ENCODE results near the gene TIGD4. TPM values are rescaled to one million over a fixed set of nuclear protein-coding genes. Genes with fewer than 3 reads are reported as not detected.
A peak's percentile ranks its signal among the peaks of the same experiment; 100 is the strongest.

TIGD4 gene
- total RNA-seq = 1 to 10 TPM; 3.3 to 6.1 TPM
- polyA plus RNA-seq (ENCODE audit: insufficient read length in 2 of 2) = 1 to 10 TPM; 1.8 to 3.1 TPM
- long read RNA-seq, donor 1, partial matches to known transcripts = 0 of 2 reads
- long read RNA-seq, donor 1, other reads (novel, unspliced or antisense) = 0 of 2 reads
- long read RNA-seq, donor 2, partial matches to known transcripts = 0 of 1 reads
- long read RNA-seq, donor 2, other reads (novel, unspliced or antisense) = 0 of 1 reads
- long read RNA-seq, donor 3 = 0 reads
- long read RNA-seq, donor 4 = 0 reads

DNA sequence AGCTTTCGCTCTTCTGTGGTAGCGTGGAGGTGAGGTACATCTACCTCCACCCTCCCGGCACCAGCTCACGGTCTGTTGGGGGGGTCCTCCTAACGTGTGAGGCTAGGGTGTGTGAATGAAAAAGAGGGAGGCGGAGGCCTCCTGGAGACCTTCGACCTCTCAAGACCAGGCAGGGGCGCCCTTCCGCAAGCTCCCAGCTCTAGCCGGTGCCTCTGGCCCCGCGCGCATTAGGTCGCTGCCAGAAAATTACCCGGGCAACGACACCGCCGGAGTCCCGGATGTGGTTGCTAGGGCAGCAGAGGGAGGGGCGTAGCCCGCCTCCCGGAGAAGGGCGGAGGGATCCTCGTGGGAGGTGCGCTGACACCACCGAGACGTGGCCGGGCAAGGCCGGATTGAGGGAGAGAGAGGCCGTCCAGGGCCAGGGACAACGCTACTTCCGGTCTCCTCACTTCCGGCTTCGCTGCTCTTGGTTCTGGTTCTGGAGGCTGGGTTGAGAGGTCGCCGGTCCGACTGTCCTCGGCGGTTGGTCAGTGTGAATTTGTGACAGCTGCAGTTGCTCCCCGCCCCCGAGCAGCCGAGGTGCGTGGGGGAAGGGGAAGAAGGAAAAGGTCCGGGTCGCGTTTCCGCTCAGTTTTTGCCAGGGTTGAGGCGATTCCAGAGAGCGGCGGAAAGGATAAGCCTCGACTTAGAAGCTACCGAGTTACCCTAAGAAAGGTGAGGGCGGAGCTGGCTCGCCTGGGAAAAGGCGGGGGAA lies at the start of gene TIGD4, which contains the start of gene ARFIP1:
TIGD4 (minus strand) TSS at position 218 of the 754 bp plus-strand sequence. CDS start 8,726 bp downstream, outside the sequence.
ARFIP1 (plus strand) TSS at position 442 of the 754 bp plus-strand sequence. CDS start 49,680 bp downstream, outside the sequence.
- WGBS (ENCODE audit: insufficient coverage) = 0% methylated on average over 51 of the region's 55 CpGs

DNA sequence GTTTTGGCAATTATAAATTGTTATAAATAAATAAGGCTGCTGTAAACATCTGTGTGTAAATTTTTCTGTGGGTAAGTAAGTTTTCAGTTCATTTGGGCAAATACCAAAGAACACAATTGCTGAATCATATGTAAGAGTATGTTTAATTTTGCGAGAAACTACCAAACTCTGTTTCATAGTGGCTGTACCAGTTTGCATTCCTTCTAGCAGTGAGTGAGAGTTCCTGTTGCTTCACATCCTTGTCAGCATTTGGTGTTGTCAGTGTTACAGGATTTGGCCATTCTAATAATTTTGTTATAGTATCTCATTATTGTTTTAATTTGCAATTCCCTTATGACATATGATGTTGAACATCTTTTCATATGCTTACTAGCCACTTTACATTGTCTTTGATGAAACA lies 48.6 kb upstream of the TIGD4 start:
- Histone ChIP-seq H3K36me3 (ENCODE audit: control insufficient read depth, insufficient read depth, low read length) (no peaks in the 10 kb centered on the region), H3K4me3 (ENCODE audit: low read depth, low read length) (no peak overlapping the region), H3K27me3 (ENCODE audit: control insufficient read depth, insufficient read depth, low read length) (no peaks in the 10 kb centered on the region), H3K4me1 (ENCODE audit: control insufficient read depth, insufficient read depth, low read length) (no peaks in the 10 kb centered on the region), H3K9me3 (ENCODE audit: control insufficient read depth, insufficient read depth, low read length) (peaks cover 10% of the 10 kb centered on the region), H3K27ac (ENCODE audit: low read depth, low read length) (no peak overlapping the region)
- no CpG with 5 or more reads among the region's 1 CpG for WGBS (ENCODE audit: insufficient coverage)
- DNase-seq (ENCODE audit: low read depth in 4 of 6, low spot score in 6 of 6) = no peak

More for the DNA sequence above, at the start of gene TIGD4, which contains the start of gene ARFIP1:
- H3K4me1 ChIP-seq (ENCODE audit: control insufficient read depth, insufficient read depth, low read length) = peaks cover 12% of the 10 kb centered on the region
- H3K9me3 ChIP-seq (ENCODE audit: control insufficient read depth, insufficient read depth, low read length) = no peaks in the 10 kb centered on the region
- no peaks in the 10 kb centered on the region for H3K36me3 ChIP-seq (ENCODE audit: control insufficient read depth, insufficient read depth, low read length)
- DNase-seq (ENCODE audit: low read depth in 4 of 6, low spot score in 6 of 6) = peak; percentile 91 to 99 (median 95)
- peak within 1 kb of the TSS; percentile 97 for H3K4me3 ChIP-seq (ENCODE audit: low read depth, low read length)
- H3K27me3 ChIP-seq (ENCODE audit: control insufficient read depth, insufficient read depth, low read length) = no peaks in the 10 kb centered on the region
- H3K27ac ChIP-seq (ENCODE audit: low read depth, low read length) = peak within 1 kb of the TSS; percentile 97

DNA sequence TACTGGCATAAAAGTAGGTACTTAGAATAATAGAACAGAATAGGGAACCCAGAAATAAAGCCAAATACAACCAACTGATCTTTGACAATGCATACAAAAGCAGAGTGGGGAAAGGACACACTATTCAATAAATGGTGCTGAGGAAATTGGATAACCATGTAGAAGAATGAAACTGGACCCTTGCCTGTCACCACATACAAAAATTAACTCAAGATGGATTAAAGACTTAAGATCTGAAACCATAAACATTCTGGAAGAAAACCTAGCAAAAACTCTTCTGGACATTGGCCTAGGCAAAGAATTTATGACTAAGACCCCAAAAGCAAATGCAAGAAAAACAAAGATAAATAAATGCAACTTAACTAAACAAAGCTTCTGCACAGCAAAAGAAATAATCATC lies 45.8 kb upstream of the TIGD4 start:
- no peaks in the 10 kb centered on the region for H3K27me3 ChIP-seq (ENCODE audit: control insufficient read depth, insufficient read depth, low read length)
- no peaks in the 10 kb centered on the region for H3K4me1 ChIP-seq (ENCODE audit: control insufficient read depth, insufficient read depth, low read length)
- no peak for DNase-seq (ENCODE audit: low read depth in 4 of 6, low spot score in 6 of 6)
- peaks cover 10% of the 10 kb centered on the region for H3K9me3 ChIP-seq (ENCODE audit: control insufficient read depth, insufficient read depth, low read length)
- no peak overlapping the region for H3K4me3 ChIP-seq (ENCODE audit: low read depth, low read length)
- H3K27ac ChIP-seq (ENCODE audit: low read depth, low read length) = no peak overlapping the region
- H3K36me3 ChIP-seq (ENCODE audit: control insufficient read depth, insufficient read depth, low read length) = no peaks in the 10 kb centered on the region

DNA sequence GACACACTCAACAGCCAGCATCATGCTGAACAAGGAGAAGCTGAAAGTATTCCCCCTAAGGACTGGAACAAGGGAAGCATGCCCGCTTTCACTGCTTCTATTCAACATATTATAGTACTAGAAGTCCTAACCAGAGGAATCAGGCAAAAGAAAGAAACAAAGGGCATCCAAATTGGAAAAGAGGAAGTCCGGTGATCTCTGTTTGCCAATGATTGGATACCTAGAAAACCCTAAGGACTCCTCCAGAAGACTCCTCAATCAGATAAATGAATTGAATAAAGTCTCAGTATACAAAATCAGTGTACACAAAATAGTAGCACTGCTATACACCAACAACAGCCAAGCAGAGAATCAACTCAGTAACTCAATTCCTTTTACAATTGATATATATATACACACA lies 45.0 kb upstream of the TIGD4 start:
- H3K4me1 ChIP-seq (ENCODE audit: control insufficient read depth, insufficient read depth, low read length) = no peaks in the 10 kb centered on the region
- peaks cover 10% of the 10 kb centered on the region for H3K9me3 ChIP-seq (ENCODE audit: control insufficient read depth, insufficient read depth, low read length)
- WGBS (ENCODE audit: insufficient coverage) = no CpG with 5 or more reads among the region's 2 CpGs
- H3K36me3 ChIP-seq (ENCODE audit: control insufficient read depth, insufficient read depth, low read length) = no peaks in the 10 kb centered on the region
- no peak for DNase-seq (ENCODE audit: low read depth in 4 of 6, low spot score in 6 of 6)
- no peaks in the 10 kb centered on the region for H3K27me3 ChIP-seq (ENCODE audit: control insufficient read depth, insufficient read depth, low read length)
- H3K4me3 ChIP-seq (ENCODE audit: low read depth, low read length) = no peak overlapping the region
- no peak overlapping the region for H3K27ac ChIP-seq (ENCODE audit: low read depth, low read length)

DNA sequence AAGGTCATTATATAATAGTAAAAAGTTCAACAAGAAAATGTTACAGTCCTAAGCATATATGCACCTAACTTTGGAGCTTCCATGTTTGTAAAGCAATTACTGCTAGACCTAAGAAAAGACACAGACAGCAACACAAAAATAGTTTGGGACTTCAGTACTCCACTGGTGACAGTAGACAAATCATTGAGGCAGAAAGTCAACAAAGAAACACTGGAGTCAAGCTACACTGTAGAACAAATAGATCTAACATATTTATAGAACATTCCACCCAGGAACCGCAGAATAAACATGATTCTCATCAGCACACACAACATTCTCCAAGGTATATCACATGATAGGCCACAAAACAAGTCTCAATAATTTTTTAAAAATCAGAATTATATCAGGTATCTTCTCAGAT lies 42.8 kb upstream of the TIGD4 start:
- H3K4me1 ChIP-seq (ENCODE audit: control insufficient read depth, insufficient read depth, low read length) = no peaks in the 10 kb centered on the region
- H3K36me3 ChIP-seq (ENCODE audit: control insufficient read depth, insufficient read depth, low read length) = peaks cover 4% of the 10 kb centered on the region
- no peak for DNase-seq (ENCODE audit: low read depth in 4 of 6, low spot score in 6 of 6)
- no peak overlapping the region for H3K27ac ChIP-seq (ENCODE audit: low read depth, low read length)
- 100% methylated on average over 1 of the region's 1 CpG for WGBS (ENCODE audit: insufficient coverage)
- H3K4me3 ChIP-seq (ENCODE audit: low read depth, low read length) = no peak overlapping the region
- no peaks in the 10 kb centered on the region for H3K27me3 ChIP-seq (ENCODE audit: control insufficient read depth, insufficient read depth, low read length)
- peaks cover 3% of the 10 kb centered on the region for H3K9me3 ChIP-seq (ENCODE audit: control insufficient read depth, insufficient read depth, low read length)

DNA sequence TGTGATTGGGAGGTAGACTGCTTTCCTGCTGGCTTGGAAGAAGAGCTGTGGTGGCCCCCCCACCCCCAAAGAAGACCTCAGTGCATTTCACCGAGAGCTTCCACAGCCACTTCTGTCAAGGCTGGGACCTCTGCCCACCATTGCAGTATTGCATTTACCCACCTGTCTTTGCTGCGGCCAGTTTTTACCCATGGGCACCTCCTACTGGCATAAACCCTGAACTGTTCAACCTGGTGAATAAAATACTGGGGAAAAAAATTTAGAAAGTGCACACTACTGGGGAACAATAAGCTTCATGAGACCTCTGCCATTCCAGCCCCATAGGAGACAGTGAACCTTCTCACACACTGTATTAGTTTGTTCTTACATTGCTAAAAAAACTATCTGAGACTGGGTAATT lies 40.5 kb upstream of the TIGD4 start:
- no peak overlapping the region for H3K27ac ChIP-seq (ENCODE audit: low read depth, low read length)
- H3K27me3 ChIP-seq (ENCODE audit: control insufficient read depth, insufficient read depth, low read length) = no peaks in the 10 kb centered on the region
- H3K4me1 ChIP-seq (ENCODE audit: control insufficient read depth, insufficient read depth, low read length) = no peaks in the 10 kb centered on the region
- no peak for DNase-seq (ENCODE audit: low read depth in 4 of 6, low spot score in 6 of 6)
- no peak overlapping the region for H3K4me3 ChIP-seq (ENCODE audit: low read depth, low read length)
- no peaks in the 10 kb centered on the region for H3K9me3 ChIP-seq (ENCODE audit: control insufficient read depth, insufficient read depth, low read length)
- H3K36me3 ChIP-seq (ENCODE audit: control insufficient read depth, insufficient read depth, low read length) = peaks cover 4% of the 10 kb centered on the region
- 100% methylated on average over 1 of the region's 2 CpGs for WGBS (ENCODE audit: insufficient coverage)

DNA sequence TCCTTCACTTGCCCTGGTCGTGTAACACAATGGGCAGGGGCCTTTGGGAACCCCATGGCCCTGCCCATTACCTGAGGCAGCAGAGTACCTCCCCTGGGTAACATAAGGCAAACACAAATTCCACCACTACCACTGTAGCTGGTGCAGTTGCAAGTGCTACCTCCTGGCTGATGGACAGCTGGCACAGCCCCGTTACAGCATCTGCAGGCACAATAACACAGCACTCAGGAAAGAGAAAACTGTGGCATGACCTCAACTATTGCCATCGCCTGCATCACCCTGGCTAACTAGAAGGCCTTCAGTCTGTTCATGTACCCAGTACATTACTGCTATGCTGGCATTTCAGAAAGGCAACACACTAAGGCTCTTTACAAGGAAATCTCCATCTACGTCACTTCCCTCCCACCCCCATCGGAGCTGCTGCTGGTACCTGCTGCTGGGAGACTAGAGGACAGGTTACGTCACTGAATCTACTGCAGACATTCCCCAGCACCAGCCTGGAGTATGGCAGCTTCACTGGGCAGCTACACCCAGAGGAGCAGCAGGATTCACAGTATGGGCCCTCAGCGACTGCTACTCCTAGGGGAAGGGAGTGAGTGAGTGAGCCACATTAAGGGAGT lies 39.6 kb upstream of the TIGD4 start:
- H3K27me3 ChIP-seq (ENCODE audit: control insufficient read depth, insufficient read depth, low read length) = no peaks in the 10 kb centered on the region
- whole genome bisulfite sequencing (ENCODE audit: insufficient coverage) = 92% methylated on average over 7 of the region's 7 CpGs
- H3K27ac ChIP-seq (ENCODE audit: low read depth, low read length) = no peak overlapping the region
- no peaks in the 10 kb centered on the region for H3K4me1 ChIP-seq (ENCODE audit: control insufficient read depth, insufficient read depth, low read length)
- H3K4me3 ChIP-seq (ENCODE audit: low read depth, low read length) = no peak overlapping the region
- DNase-seq (ENCODE audit: low read depth in 4 of 6, low spot score in 6 of 6) = no peak
- H3K36me3 ChIP-seq (ENCODE audit: control insufficient read depth, insufficient read depth, low read length) = peaks cover 4% of the 10 kb centered on the region
- peaks cover 1% of the 10 kb centered on the region for H3K9me3 ChIP-seq (ENCODE audit: control insufficient read depth, insufficient read depth, low read length)

DNA sequence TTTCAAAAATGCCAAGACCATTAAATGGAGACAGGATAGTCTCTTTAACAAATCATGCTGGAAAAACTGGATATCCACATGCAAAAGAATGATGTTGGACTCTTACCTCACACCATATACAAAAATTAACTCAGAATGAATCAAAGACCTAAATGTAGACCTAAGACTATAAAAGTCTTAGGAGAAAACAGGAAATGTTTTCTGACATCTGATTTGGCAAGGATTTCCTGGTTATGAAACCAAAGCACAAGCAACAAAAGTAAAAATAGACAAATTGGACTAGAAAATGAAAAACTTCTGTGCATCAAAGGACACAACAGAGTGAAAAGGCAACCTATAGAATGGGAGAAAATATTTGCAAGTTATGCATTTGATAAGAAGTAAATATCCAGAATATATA lies 37.8 kb upstream of the TIGD4 start:
- H3K9me3 ChIP-seq (ENCODE audit: control insufficient read depth, insufficient read depth, low read length) = peaks cover 7% of the 10 kb centered on the region

DNA sequence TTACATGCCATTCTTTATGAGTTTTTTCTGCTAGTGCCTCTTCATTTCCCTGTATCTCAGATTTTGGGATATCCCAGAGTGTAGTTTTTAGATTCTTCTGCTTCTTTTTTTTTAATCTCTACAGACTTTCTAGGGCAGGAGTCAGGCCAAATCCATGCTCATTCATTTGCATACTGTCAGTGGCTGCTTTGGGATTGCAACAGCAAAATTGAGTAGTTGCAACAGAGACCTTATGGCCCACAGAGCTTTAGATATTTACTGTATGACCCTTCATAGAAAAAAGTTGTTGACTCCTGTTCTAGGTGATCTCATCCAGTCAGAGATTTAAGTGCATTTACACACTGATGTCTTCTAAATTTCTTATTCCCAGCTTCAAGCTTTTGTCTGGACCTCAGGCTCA lies 35.5 kb upstream of the TIGD4 start:
- Histone ChIP-seq H3K36me3 (ENCODE audit: control insufficient read depth, insufficient read depth, low read length) (peaks cover 4% of the 10 kb centered on the region), H3K27ac (ENCODE audit: low read depth, low read length) (no peak overlapping the region), H3K27me3 (ENCODE audit: control insufficient read depth, insufficient read depth, low read length) (no peaks in the 10 kb centered on the region), H3K4me1 (ENCODE audit: control insufficient read depth, insufficient read depth, low read length) (no peaks in the 10 kb centered on the region), H3K4me3 (ENCODE audit: low read depth, low read length) (no peak overlapping the region), H3K9me3 (ENCODE audit: control insufficient read depth, insufficient read depth, low read length) (peaks cover 7% of the 10 kb centered on the region)
- no peak for DNase-seq (ENCODE audit: low read depth in 4 of 6, low spot score in 6 of 6)

More for the DNA sequence above, 37.8 kb upstream of the TIGD4 start:
- Histone ChIP-seq H3K27ac (ENCODE audit: low read depth, low read length) (no peak overlapping the region), H3K4me1 (ENCODE audit: control insufficient read depth, insufficient read depth, low read length) (no peaks in the 10 kb centered on the region), H3K27me3 (ENCODE audit: control insufficient read depth, insufficient read depth, low read length) (no peaks in the 10 kb centered on the region), H3K36me3 (ENCODE audit: control insufficient read depth, insufficient read depth, low read length) (peaks cover 4% of the 10 kb centered on the region), H3K4me3 (ENCODE audit: low read depth, low read length) (no peak overlapping the region)
- DNase-seq (ENCODE audit: low read depth in 4 of 6, low spot score in 6 of 6) = no peak

Measured in spinal cord (tissue), 10 donors.